Measurements from ENCODE around the gene ADAMTS13.

GRCh38 chr9:133389562-133389961, 32.6 kb upstream of the ADAMTS13 start:
- TF ChIP-seq CTCF (IDR thresholded peaks at IDR 0.05 in 8 of 11, conservative IDR thresholded peaks at IDR 0.05 in 3 of 11) = no peak
- TF ChIP-seq POLR2AphosphoS5 (IDR thresholded peaks at IDR 0.05) = no peak
